Head of caudate nucleus (tissue), 42 donors: ENCODE results near the gene BEST4.
"Not testable (repeated sequence)": the region's sequence is repeated elsewhere in the genome, so short reads cannot be mapped to it uniquely, and the experiment has no call there.

Experiments used
- DNase-seq, 42 donors: peaks; one replicate each; pipeline versions ENCODE4 v3.0.0 to v3.0.0-alpha.2; 2020 to 2021; ENCODE audit warnings: mixed read lengths in 7 of 42
- intact Hi-C: fragments of 100-400 bp; cut with DNase I; formaldehyde crosslinking; loops from one replicate; pipeline ENCODE4 v1.15.0; 2022

The BEST4 gene

DNA sequence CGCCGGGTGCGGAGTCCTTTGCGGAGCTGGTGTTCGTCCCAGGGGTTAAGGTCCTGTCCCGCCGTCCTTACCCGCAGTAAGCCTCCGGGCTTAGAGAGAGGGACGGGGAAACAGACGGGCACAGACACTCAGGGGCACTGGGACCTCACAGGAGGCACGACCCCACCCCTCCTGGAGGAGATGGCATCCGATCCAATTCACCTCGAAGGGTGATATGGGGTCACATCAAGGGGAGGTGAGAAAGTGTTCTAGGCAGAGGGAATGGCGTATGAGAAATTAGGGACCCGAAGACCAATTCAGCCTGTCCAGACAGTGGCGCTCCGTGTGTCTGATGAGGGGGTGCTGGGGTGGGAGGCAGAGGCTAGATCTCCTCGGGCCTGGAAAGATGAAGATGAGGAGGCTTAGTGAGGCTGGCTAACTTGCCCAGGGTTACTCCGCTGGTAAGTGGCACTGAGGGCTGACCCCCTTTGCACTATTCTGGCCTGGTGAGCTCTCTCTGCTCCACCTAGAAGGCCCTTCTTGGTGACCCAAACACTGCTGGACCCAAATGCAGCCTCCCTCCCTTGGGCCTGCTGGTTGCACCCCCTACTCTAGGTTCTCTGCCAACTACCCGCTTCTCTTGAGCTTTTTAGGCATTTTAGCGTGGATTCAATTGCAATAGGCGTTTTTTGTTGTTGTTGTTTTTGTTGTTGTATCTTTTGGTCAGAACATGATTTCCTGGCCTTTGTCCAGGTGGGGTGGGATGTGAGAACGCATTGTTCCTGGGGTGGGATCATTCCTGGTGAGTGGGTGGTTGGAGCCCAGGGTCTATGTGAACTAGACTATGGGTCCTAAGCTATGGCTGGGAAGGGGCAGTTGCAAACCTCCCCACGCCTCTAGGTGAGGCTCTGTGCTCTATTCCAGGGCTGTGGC is 32.6 kb upstream of the BEST4 start:
- peak in 2 of 42 donors; percentile 4 to 28 for DNase-seq
- intact Hi-C loops: loop anchor here (2.0 kb wide), 1 partner anchor 20 kb away; the partner anchor contains the start of gene PLK3

DNA sequence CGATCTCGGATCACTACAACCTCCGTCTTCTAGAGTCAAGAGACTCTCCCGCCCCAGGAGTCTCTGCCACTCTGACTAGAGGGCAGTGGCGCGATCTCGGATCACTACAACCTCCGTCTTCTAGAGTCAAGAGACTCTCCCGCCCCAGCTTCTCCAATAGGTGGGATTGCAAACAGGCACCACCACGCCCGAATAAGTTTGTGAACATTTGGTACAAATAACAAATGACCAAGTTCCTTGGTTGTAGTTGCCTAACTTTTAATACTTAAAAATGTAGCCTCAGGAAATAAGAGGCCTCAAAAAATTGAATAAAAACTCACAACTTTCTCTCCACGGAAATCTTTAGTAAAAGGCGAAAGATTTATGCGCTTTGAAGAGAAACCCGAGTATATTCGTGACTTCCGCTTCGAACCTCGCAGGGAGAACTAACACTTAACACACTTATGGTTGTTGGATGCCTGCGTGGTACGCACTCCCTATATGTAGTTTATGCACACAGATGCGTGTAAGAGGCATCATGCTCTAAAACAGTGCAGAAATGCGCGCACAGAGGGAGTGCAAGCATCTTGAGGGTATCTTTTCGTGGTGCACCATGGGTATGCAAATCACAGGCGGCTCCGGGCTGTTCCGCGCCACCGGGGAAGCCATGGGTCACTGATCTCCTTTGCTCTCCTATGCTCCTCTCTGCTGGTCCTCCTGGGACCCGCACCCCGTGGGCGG is 31.8 kb upstream of the BEST4 start:
- DNase-seq: peak in 41 of 42 donors; percentile 45 to 85 (median 67)
- intact Hi-C loops: loop anchor here (2.0 kb wide), 1 partner anchor 19 kb away; the partner anchor contains the start of gene PLK3

DNA sequence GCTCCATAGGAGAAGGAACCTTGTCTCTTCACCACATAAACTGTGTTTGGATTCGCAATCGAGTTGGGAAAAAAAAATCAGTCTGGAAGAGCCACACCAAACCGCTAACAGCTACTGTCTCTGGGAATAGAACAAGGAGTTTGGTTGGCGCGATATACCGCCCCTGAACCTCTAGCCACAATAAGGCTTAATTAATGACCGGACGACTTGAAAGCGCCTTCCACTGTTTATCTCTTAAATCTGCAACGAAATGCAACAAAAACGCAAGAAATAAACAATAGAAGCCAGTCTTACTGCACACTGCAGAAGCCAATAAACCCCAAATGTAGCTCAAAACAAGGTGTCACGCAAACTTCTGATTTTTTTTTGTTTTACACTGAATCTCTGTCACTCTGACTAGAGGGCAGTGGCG is 31.2 kb upstream of the BEST4 start:
- peak in 3 of 42 donors; percentile 0 to 6 (median 5) for DNase-seq
- intact Hi-C loops: no loop called here

DNA sequence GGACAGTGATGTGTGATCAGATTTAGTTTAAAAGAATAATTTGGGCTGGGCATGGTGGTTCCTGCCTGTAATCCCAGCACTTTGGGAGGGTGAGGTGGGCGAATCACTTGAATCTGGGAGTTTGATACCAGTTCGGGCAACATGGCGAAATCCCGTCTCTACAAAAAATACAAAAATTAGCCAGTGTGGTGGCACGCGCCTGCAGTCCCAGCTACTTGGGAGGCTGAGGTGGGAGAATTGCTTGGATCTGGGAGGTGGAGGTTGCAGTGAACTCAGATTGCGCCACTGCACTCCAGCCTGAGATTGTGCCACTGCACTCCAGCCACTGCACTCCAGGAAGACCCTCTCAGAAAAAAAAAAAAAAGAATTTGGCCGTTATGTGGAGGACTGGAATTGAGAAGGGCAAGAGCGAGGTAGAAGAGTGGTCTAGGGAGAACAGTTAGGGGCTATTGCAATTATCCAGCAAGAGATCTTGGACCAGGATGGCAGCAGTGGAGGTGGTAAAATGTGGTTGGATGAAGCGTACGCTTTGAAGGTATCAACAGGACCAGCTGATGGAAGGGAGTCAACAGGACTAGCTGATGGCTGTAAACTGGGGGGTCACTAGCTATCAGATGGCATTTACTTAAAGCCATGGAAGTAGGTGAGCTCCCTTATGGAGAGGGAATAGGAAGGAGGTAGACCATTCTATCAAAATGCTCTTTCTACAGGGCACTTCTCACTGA is 30.0 kb upstream of the BEST4 start:
- peak in 1 of 42 donors; percentile 25 for DNase-seq
- intact Hi-C loops: no loop called here

DNA sequence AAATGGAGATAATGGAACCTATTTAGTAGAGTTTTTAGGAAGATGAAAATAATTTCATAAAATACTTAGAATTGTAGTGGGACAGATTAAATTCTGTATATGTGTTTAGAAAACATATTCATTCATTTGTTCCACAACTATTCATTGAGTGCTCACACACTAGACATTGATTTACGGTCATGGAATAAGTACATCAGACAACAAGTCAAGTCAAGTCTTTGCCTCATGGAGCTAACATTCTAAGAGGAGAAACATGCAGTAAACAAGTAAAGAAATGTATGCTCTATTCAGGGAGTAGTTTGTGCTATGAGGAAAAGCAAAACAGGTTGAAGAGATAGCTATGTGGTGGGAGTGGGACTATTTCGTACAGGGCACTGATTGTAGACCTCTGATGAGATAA is 29.3 kb upstream of the BEST4 start:
- intact Hi-C loops: no loop called here

DNA sequence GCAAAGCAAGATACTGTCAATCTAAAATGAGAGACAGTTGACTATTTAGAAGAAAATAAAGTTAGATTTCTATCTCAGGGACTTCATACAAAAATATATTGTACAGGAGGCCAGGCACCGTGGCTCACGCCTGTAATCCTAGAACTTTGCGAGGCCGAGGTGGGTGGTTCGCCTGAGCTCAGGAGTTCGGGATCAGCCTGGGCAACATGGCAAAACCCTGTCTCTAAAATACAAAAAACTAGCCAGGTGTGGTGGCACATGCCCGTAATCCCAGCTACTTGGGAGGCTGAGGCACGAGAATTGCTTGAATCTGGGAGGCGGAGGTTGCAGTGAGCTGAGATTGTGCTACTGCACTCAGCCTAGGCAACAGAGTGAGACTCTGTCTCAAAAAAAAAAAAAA is 28.0 kb upstream of the BEST4 start:
- intact Hi-C loops: not testable (repeated sequence)
- peak in 1 of 42 donors; percentile 20 for DNase-seq

More for the DNA sequence above, 29.3 kb upstream of the BEST4 start:
- no peak for DNase-seq

DNA sequence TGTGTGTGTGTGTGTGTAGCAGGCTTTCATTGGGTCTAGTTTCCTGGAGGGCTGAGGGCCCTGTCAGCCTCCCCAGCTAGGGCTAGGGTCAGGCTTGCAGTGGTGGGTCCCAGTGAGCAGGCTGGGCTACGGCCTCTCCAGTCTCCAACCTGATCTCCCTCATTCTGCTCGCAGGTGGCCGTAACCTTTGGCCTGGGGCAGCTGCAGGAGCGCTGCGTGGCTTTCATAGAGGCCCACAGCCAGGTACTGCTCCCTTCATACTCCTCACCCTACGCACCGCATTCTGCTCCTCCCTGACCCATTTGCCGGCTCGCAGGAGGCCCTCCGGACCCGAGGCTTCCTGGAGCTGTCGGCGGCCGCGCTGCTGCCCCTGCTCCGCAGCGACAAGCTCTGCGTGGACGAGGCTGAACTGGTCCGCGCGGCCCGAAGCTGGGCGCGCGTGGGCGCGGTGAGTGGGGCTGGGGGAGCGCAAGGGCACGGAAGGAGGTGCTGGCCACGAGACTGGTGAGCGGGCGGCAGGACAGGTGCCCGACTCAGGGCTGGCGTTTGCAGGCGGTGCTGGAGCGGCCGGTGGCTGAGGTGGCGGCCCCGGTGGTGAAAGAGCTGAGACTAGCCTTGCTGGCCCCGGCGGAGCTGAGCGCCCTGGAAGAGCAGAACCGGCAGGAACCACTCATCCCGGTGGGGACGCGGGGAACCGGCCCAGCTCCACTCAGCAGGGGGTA is 25.0 kb upstream of the BEST4 start:
- intact Hi-C loops: no loop called here
- peak in 12 of 42 donors; percentile 21 to 65 (median 49) for DNase-seq

DNA sequence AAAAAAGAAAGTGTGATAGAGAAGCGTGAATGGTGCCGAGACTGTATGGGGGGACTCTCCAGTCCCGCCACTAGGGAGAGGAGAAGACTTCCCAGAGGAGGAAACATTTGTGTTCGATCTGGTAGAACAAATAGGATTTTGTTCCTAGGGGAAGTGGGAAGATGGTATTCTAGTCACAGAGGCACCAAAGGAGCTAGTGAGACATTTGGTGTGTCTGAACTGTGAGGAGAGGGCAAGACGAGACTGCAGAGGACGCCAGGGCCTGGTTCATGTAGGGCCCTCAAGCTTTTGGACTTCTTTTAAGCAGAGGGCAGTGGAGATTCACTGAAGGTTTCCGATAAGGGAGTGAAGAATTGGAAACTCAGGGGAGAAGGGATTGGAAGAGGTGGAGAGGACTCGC is 23.3 kb upstream of the BEST4 start:
- DNase-seq: peak in 1 of 42 donors; percentile 1

DNA sequence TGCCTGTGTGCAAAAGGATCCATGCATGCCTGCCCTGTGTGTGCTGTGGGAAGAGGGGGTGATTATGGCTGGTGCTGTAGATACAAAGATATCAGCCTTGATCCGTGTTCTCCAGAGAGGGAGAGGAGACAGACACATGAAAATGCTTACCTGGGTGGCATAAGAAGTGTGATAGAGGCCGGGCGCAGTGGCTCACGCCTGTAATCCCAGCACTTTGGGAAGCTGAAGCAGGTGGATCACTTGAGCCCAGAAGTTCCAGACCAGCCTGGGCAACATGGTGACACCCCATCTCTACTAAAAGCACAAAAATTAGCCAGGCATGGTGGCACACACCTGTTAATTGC is 22.8 kb upstream of the BEST4 start:
- intact Hi-C loops: not testable (repeated sequence)
- peak in 2 of 42 donors; percentile 11 to 16 for DNase-seq

More for the DNA sequence above, 23.3 kb upstream of the BEST4 start:
- intact Hi-C loops: no loop called here

DNA sequence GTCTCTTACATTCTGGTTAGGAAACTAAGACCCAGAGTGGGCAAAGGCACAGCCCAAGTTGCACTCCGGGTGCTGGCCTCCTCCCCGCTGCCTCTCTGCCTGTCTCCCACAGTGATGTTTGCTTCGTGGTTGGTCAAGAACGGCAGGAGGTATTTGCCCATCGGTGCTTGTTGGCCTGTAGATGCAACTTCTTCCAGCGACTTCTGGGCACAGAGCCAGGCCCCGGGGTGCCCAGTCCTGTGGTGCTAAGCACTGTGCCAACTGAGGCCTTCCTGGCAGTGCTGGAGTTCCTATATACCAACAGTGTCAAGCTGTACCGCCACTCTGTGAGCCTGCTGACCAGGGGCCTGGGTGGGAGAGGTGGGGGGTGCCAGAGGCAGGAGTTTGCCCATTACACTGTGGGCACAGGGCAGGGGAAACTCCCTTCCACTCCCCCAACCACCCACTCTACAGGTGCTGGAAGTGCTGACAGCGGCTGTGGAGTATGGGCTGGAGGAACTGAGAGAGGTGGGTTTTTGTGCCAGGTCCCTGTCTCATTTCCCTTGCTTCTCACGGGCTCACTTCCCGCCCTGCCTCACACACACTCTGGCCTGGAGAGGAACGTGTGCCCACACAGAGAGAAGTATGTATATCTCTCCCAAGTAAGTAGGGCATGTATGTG is 22.3 kb upstream of the BEST4 start:
- peak in 29 of 42 donors; percentile 38 to 76 (median 57) for DNase-seq
- intact Hi-C loops: no loop called here

DNA sequence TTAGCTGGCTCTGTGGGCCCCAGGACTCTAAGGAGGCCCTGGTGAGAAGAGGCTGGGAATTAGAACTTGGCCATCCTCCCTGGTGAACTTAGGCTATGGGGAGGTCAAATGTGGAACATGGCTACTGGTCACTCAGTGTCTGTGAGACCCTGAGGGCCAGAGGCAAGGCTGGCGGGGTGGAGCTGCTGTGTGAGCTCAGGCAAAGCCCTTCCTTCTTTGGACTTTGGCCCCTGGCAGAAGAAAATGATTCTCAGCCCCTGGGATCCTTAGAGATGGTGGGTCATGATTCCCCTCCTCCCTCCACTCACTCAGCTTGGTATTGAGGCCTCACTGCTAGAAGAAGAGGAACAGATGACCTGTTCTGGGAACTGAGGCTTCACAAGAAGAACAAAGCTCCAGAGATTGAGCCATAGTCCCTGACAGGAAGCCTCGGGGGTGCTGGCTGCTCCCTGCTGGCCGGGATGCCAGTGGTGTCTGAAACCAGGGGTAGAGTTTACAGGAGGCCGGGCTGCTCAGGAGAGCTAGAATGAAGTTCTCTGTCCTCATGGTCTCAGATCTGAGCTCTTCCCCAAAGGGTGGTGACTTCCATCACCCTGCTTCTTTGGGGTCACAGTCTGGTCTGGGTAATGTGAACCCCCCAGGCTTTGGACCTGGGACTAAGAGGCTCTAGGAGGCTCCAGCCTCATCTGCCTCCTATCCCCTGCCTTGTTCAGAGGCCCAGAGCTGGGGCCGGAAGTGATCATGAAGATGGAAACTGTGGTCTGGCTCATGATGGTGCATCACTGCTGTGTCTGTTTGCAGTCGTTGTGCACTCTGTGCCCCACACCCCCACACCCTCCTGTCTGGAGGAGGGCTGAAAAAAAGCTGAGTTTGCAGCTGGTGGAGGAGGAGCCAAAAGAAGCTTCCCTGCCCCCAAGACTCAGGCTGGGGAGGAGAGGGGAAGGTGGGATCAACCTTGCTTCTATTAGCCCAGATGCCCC is 21.3 kb upstream of the BEST4 start:
- DNase-seq: peak in 20 of 42 donors; percentile 32 to 74 (median 52)
- intact Hi-C loops: no loop called here

DNA sequence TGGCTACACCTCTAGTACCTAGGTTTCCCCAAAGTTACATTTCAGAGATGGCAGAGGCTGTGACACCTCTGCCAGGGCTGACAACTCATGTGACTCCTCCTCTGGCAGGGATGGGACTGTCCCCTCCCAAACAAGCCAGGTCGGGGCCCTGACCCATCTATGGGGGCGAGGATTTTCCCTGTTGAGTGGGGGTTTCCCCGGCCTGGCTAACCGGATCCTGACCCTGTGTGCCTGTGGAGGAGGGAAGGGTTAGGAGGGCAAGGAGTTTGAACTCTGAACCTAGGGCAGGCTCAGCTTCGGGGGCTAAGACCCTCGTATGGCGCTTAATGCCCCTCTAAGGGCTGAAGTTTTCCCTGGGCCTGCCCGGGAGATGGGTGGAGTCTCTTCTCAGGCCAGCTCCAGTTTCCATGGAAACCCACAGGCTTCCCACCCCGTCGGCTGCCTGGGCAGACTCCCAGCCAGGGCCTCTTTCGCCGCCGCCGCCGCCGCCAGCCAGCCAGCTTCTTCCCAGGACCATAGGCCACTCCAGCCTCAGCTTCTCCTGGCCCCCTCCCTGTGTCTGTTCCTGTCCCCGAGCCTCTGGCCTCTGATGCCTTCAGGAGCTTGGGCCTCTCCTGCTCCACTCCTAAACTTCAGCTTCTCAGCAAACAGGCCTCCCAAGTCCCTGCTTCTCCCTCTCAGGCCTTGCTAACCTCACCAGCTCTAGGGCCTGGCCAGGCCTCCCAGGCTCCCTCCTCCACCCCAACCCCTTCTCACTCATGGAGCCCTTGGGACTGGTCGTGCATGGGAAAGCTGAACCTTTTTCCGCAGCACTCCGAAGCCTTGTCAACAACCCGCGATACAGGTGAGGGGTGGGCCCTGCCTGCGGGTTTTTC is 20.3 kb upstream of the BEST4 start, which contains the start of gene BTBD19:
Gene BTBD19 (plus strand): TSS at position 461 of the 875 bp plus-strand sequence. CDS start 298 bp downstream, at position 759.
- DNase-seq: peak in 40 of 42 donors; percentile 60 to 91 (median 77)
- intact Hi-C loops: no loop called here

DNA sequence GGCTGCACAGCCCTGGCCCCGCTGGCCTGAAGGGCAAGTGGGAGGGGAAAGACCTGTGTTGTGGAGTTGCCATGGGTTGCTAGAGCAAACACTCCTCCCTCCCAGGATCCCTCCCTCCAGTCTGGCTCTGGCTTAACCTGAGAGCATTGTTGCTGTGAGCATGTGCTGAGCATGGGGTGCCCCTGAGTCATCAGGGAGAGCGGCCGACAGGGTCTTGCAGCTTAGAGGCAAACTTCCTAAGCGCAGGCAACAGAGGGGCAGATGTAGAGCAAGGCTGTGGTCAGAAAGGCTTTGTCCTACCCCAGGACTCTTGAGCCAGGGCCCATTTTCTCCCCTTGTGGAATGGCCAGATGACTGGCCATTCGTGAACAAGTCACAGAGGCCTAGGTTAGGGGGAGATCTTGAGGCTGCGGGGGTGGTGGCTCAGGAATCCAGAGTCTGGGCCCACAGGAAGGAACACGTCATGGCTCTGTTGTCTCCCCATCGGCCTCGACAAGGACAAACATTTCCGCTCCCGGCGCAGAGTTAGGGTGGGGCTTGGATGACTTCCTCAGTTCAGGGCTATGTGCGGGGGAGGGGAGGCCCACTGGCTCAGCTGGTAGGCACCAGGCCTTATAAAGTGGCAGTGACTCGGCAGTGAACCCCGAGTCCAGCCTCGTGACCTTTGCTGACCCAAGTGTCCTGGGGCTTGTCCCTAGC is 19.5 kb upstream of the BEST4 start:
- DNase-seq: peak; percentile 59 to 92 (median 79)
- intact Hi-C loops: no loop called here

DNA sequence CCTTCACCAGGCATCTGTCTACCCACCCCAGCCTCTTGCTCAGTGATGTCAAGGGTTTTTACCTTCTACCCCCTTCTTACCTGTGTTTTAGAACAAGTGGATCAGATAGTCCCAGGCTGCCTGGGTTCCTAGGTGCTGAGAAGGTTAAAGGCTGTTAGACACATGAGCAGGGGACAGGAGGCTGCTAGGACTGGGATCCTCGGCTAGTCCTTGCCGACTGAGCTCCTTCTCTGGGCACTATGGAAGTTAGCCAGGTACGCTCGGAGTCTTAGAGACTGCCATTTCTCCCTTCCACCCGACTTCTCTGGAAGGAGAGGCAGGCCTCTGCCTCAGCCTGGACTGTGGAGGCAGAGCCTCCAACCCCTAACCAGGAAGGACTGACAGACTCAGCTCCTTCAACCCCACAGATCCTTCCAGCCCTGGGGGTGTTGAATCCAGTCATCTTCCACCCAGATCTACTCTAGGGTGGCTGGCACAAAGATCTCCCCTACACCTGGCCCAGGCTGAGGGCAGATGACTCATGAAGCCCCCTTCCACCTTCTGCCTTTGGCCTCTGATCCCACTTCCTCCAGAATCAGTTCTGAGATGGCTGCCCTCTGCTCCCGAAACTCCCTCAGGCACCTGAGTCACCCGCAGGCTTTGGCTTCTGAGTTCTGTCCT is 18.9 kb upstream of the BEST4 start, which contains the start of gene DYNLT4:
Gene DYNLT4 (minus strand): TSS at position 648 of the 660 bp plus-strand sequence. CDS start 683 bp downstream, outside the sequence.
- intact Hi-C loops: no loop called here
- DNase-seq: peak in 2 of 42 donors; percentile 2 to 12
